Measurements from ENCODE around the gene NTMT2.
A peak's percentile ranks its signal among the peaks of the same experiment; 100 is the strongest.
"Not testable (repeated sequence)": the region's sequence is repeated elsewhere in the genome, so short reads cannot be mapped to it uniquely, and the experiment has no call there.

NTMT2 gene

DNA sequence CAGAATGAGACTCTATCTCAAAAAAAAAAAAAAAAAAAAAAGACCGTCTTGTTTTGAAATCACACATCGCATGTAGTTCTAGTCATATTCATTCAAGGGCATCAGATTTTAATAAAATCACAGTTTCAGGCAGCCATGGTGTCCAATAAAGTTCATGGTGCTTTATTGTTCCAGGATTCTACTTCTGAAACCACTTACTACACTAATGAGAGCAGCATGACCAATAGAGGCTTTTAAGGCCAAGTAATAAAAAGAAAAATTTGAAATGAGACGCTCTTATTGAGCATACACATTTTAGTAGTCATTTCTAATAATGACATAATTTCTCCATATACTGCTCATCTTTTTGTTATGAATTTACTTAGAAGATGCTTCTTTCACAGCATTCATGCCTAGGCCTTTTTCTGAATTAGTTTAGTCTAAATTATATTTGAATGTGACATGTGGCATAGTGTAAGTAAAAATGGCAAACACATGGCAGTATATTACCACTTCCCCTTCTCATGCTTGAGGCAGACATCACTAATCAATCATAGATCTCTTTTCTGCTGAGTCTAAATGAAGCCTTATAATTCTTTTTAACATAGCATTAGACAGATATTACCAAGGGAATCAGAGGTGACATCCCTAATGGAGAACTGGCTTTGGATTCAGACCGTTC is 18.5 kb downstream of the NTMT2 start:
- Mint-ChIP-seq H3K4me3 (no peak overlapping the region), H3K4me1 (peaks cover 56% of the 10 kb centered on the region), H3K27me3 (ENCODE audit: low read depth) (no peaks in the 10 kb centered on the region), H3K27ac (peak overlapping the region in 2 of 3 experiments; percentile 64 to 73), H3K9me3 (peaks cover 5% of the 10 kb centered on the region), H3K36me3 (ENCODE audit: low read depth) (no peaks in the 10 kb centered on the region)
- TF ChIP-seq, protein P1, sequence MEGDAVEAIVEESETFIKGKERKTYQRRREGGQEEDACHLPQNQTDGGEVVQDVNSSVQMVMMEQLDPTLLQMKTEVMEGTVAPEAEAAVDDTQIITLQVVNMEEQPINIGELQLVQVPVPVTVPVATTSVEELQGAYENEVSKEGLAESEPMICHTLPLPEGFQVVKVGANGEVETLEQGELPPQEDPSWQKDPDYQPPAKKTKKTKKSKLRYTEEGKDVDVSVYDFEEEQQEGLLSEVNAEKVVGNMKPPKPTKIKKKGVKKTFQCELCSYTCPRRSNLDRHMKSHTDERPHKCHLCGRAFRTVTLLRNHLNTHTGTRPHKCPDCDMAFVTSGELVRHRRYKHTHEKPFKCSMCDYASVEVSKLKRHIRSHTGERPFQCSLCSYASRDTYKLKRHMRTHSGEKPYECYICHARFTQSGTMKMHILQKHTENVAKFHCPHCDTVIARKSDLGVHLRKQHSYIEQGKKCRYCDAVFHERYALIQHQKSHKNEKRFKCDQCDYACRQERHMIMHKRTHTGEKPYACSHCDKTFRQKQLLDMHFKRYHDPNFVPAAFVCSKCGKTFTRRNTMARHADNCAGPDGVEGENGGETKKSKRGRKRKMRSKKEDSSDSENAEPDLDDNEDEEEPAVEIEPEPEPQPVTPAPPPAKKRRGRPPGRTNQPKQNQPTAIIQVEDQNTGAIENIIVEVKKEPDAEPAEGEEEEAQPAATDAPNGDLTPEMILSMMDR (IDR thresholded peaks at IDR 0.05; ENCODE audit: unreplicated experiment in 3 of 3) = no peak

DNA sequence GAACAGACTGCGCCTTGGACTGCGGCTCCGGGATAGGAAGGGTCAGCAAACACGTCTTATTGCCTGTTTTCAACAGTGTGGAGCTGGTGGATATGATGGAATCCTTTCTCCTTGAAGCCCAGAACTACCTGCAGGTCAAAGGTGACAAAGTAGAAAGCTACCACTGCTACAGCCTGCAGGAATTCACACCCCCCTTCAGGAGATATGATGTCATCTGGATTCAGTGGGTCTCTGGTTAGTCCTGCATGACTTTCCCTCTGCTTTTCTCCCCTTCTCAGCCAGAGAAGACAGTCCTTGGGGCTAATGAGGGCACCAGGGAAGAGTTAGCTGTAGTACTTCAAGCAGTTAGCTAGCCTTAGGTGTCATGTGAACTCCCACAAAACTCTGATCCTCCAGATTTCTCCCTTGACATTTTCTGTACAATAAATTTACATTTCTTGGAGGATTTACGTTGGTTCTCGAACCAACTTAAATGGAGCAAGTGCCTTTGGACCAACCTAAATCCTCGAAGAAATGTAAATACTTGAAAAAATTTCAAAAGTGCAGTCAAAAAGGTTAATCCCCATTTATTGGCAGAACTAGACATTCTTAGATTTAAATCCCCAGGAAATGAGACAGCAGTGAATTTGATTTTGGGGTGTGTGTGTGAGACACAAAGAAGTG is 20.9 kb downstream of the NTMT2 start:
- no peak overlapping the region for H3K4me3 Mint-ChIP-seq
- H3K27me3 Mint-ChIP-seq (ENCODE audit: low read depth) = no peaks in the 10 kb centered on the region
- peaks cover 56% of the 10 kb centered on the region for H3K4me1 Mint-ChIP-seq
- peak overlapping the region; percentile 92 to 96 (median 94) for H3K27ac Mint-ChIP-seq
- H3K9me3 Mint-ChIP-seq = peaks cover 17% of the 10 kb centered on the region
- TF ChIP-seq, protein P1 (IDR thresholded peaks at IDR 0.05; ENCODE audit: unreplicated experiment in 3 of 3) = no peak
- no peaks in the 10 kb centered on the region for H3K36me3 Mint-ChIP-seq (ENCODE audit: low read depth)

DNA sequence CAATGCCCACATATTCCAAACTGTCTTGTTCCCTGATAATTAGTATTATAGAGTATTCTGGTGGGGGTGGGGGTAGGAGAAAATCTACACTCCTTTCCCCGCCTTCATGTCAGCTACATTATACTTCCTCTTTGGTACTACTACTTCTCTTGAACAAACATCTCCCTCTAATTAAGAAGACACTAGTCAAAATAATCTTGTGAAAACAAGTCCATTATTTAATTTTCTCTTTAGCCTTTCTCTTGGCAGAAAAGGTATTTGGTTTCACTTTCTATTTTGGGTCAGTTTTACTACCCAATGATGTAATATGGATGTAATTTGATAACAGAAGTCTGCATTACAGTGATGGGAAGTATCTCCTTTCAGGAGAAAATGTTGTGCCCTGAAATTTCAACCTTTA is 22.5 kb downstream of the NTMT2 start:
- TF ChIP-seq, protein P1 (IDR thresholded peaks at IDR 0.05; ENCODE audit: unreplicated experiment in 3 of 3) = no peak
- Mint-ChIP-seq H3K4me1 (peaks cover 43% of the 10 kb centered on the region), H3K36me3 (ENCODE audit: low read depth) (peaks cover 5% of the 10 kb centered on the region), H3K27ac (peak overlapping the region; percentile 92 to 96 (median 94)), H3K4me3 (peak overlapping the region; percentile 22 to 78 (median 69)), H3K9me3 (peaks cover 24% of the 10 kb centered on the region), H3K27me3 (ENCODE audit: low read depth) (no peaks in the 10 kb centered on the region)

DNA sequence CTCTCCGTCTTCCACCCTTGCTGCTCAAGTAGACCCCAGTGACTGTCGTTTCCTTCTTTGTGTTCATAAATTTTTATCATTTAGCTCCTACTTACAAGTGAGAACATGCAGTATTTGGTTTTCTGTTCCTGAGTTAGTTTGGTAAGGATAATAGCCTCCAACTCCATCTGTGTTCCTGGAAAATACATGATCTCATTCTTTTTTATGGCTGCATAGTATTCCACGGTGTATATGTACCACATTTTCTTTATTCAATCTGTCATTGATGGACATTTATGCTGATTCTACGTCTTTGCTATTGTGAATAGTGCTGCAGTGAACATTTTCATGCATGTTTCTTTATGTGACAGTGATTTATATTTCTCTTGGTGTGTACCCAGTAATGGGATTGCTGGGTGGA is 24.8 kb downstream of the NTMT2 start:
- H3K27me3 Mint-ChIP-seq (ENCODE audit: low read depth); H3K4me3 Mint-ChIP-seq: not testable (repeated sequence)
- Mint-ChIP-seq H3K4me1 (peaks cover 27% of the 10 kb centered on the region), H3K27ac (peak overlapping the region in 1 of 3 experiments; percentile 43), H3K9me3 (peaks cover 30% of the 10 kb centered on the region), H3K36me3 (ENCODE audit: low read depth) (peaks cover 10% of the 10 kb centered on the region)

DNA sequence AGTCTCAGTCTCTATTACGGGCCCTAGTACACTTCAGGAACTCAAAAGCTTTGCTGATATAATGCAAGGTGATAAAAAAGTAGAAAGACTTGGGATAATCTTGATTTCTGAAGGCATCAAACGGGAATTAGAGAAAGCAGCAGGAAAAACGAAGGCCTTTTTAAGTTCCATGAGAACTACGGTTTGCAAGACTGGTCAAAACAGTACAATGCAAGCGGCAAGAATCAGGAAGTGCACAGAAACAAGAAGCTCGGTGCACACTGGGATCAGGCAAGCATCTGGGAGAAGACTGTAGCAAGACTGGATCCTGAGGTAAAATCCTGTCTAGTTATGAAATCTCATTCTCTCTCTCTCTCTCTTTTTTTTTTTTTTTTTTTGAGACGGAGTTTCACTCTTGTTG is 28.6 kb downstream of the NTMT2 start:
- peaks cover 45% of the 10 kb centered on the region for H3K9me3 Mint-ChIP-seq
- no peak overlapping the region for H3K27ac Mint-ChIP-seq
- no peak overlapping the region for H3K4me3 Mint-ChIP-seq
- H3K36me3 Mint-ChIP-seq (ENCODE audit: low read depth) = peaks cover 12% of the 10 kb centered on the region
- H3K27me3 Mint-ChIP-seq (ENCODE audit: low read depth) = no peaks in the 10 kb centered on the region
- peaks cover 7% of the 10 kb centered on the region for H3K4me1 Mint-ChIP-seq
- TF ChIP-seq, protein P1 (IDR thresholded peaks at IDR 0.05; ENCODE audit: unreplicated experiment in 3 of 3) = no peak

DNA sequence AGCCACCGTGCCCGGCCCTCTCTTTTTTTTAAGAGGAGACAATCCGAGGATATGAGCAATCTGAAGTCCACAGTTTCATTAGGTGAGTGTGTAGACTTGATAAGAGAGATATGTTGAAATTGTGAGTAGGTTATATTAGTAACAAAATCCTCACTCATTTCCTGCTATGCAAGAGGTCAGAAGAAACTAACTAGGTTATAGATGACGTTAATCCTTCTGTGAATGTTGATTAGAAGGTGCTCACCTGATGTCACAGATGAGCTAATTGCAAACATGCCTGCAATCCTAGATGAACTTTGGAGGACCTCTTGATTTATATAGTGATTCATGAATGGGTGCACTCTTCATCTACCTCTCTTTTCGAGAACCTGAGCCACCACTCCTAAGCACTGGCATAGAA is 29.3 kb downstream of the NTMT2 start:
- no peak overlapping the region for H3K4me3 Mint-ChIP-seq

More for the DNA sequence above, 29.3 kb downstream of the NTMT2 start:
- peaks cover 12% of the 10 kb centered on the region for H3K36me3 Mint-ChIP-seq (ENCODE audit: low read depth)
- H3K27me3 Mint-ChIP-seq (ENCODE audit: low read depth) = no peaks in the 10 kb centered on the region
- peaks cover 39% of the 10 kb centered on the region for H3K9me3 Mint-ChIP-seq
- peaks cover 7% of the 10 kb centered on the region for H3K4me1 Mint-ChIP-seq
- TF ChIP-seq, protein P1 (IDR thresholded peaks at IDR 0.05; ENCODE audit: unreplicated experiment in 3 of 3) = no peak
- H3K27ac Mint-ChIP-seq = peak overlapping the region in 2 of 3 experiments; percentile 53 to 81

Measured in nephron (organoid).